ENCODE measurements around the gene ABCB8. TPM values are rescaled to one million over a fixed set of nuclear protein-coding genes. Genes with fewer than 3 reads are reported as not detected.

The ABCB8 gene
- total RNA-seq, 1 donor, result 35.4 TPM

DNA sequence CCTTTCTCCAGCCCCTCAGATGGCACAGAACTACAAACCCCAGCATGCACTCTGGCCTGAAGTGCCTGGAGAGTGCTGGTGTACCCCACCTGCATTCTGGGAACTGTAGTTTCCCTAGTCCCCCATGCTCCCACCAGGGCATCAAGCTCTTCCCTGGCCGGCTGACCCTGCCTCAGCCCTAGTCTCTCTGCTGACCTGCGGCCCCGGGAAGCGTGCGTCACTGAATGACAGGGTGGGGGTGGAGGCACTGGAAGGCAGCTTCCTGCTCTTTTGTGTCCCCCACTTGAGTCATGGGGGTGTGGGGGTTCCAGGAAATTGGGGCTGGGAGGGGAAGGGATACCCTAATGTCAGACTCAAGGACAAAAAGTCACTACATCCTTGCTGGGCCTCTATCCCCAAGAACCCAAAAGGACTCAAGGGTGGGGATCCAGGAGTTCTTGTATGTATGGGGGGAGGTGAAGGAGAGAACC is 35.4 kb upstream of the ABCB8 start:
- TF ChIP-seq CTCF (IDR thresholded peaks at IDR 0.05; ENCODE audit: insufficient read depth, low read depth, low read length), result no peak
- H3K4me3 ChIP-seq (ENCODE audit: low read depth, low read length), result no peak overlapping the region
- peak; percentile 29 for DNase-seq (ENCODE audit: low read depth)

- TF ChIP-seq CTCF (IDR thresholded peaks at IDR 0.05; ENCODE audit: insufficient read depth, low read depth, low read length), result no peak
- DNase-seq (ENCODE audit: low read depth), result no peak
- no peak overlapping the region for H3K4me3 ChIP-seq (ENCODE audit: low read depth, low read length)
Measured at GRCh38 chr7:150993511-150993910, 34.7 kb upstream of the ABCB8 start.

DNA sequence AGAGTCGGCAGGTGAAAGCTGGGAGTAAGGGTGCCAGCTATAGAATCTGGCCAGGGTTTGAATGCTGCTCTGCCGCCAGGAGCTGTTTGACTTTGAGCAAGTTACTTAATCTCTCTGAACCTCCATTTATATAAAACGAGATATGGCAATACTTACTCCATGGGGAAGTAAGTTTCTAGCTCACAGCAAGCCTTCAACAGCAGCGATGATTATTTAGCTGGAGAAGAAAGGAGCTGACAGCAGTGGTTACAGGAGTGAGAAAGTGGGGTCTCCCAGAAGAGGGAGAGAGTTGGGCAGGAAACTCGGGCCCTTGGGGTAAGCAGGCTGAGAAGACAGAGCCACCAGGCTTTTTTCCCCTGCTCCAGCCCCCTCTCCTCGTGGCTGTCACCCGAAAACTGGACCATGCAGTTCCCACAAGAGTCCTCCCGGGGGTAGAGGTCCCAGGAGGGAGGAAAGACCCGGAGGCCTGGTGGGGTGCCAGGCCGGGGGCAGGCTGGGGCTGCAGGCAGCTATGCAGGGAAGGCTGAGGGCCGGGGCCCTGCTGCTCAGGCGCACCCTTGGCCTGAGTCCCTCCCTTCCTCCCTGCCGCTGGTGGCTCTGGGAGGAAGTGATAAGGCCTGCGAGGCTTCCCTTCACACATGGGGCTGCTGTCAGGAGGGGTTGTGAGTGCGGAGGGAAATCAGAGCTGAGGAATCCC is 34.0 kb upstream of the ABCB8 start:
- no peak for TF ChIP-seq CTCF (IDR thresholded peaks at IDR 0.05; ENCODE audit: insufficient read depth, low read depth, low read length)
- H3K4me3 ChIP-seq (ENCODE audit: low read depth, low read length), result no peak overlapping the region
- no peak for DNase-seq (ENCODE audit: low read depth)

DNA sequence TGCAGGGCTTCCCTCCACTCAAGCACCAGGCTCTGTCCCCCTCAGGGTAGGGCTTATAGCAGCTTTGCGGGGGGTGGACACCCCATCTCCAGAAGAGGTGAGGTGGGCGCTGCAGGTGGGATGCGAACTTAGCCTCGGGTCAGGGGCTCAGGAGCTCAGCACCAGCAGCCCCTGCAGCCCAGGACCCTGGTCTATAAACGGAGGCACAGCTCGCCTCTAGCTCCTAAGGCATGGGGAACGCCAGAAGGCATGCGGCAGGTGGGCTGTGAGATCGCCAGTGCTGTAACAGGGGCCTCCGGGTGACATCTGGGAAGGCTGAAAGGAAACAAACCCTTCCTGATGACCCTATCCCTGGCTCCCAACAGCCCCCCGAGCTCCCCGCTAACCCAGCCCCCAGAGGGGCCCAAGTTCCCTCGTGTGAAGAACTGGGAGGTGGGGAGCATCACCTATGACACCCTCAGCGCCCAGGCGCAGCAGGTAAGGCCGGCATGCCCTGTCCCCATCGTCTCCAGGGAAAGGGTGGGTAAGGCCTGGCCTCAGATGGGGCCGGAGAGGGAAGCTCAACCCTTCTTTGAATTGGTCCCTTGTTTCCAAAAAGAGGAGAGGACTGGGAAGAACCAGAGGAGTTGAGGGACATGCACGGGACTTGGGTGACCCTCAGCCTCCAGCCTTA is 33.3 kb upstream of the ABCB8 start:
- no peak for TF ChIP-seq CTCF (IDR thresholded peaks at IDR 0.05; ENCODE audit: insufficient read depth, low read depth, low read length)
- H3K4me3 ChIP-seq (ENCODE audit: low read depth, low read length), result no peak overlapping the region
- DNase-seq (ENCODE audit: low read depth), result no peak

GRCh38 chr7:150996376-150997074 is 31.7 kb upstream of the ABCB8 start:
- TF ChIP-seq CTCF (IDR thresholded peaks at IDR 0.05; ENCODE audit: insufficient read depth, low read depth, low read length), result no peak
- no peak overlapping the region for H3K4me3 ChIP-seq (ENCODE audit: low read depth, low read length)
- DNase-seq (ENCODE audit: low read depth), result no peak

- no peak for DNase-seq (ENCODE audit: low read depth)
- no peak for TF ChIP-seq CTCF (IDR thresholded peaks at IDR 0.05; ENCODE audit: insufficient read depth, low read depth, low read length)
- H3K4me3 ChIP-seq (ENCODE audit: low read depth, low read length), result no peak overlapping the region
Measured at GRCh38 chr7:150997075-150997511, 31.2 kb upstream of the ABCB8 start.

Data from fibroblast of villous mesenchyme (primary cell).